SK-N-SH (cell line): Measurements from ENCODE around the gene PRRC2A. TPM values are rescaled to one million over a fixed set of nuclear protein-coding genes. Genes with fewer than 3 reads are reported as not detected.

Source experiments
- CTCF ChIA-PET: fragments of 300-600, 350-600 bp; formaldehyde crosslinking; extraction: SDS; loops from one replicate; lab custom pipeline; 2021; lab: Yijun Ruan, JAX
- POLR2A ChIA-PET: fragments of 350-600 bp; sonication (Branson Sonifier 250); formaldehyde crosslinking; extraction: SDS; loops from one replicate; lab custom pipeline; 2020; ENCODE audit warnings: antibody characterized with exemption, inconsistent platforms; lab: Yijun Ruan, JAX
- DNase-seq: peaks from one replicate; pipeline ENCODE4 v3.0.0; 2012
- H2AFZ ChIP-seq: fragments of 200-600 bp; sonication (generic); 2 replicates; pipeline ENCODE4 v1.8.1; 2016; ENCODE audit warnings: antibody characterized with exemption, mild to moderate bottlenecking, low read depth
- H3F3A ChIP-seq: fragments of 200-600 bp; sonication (generic); replicated peaks from 2 replicates; pipeline ENCODE3; 2016; ENCODE audit warnings: antibody characterized with exemption, mild to moderate bottlenecking; ENCODE audit not compliant: insufficient read depth
- H3K27ac ChIP-seq, 2 experiments: fragments of 200-500 bp in 1 of 2; fragments of 200-600 bp in 1 of 2; sonication (Bioruptor generic) in 1 of 2; sonication (generic), shearing (Covaris generic) in 1 of 2; 2 replicates each; pipeline versions ENCODE4 v1.5.1 to v1.6.1; 2014 to 2016; ENCODE audit warnings: low read depth in 2 of 2, inconsistent platforms in 1 of 2, low read length in 1 of 2, mild to moderate bottlenecking in 1 of 2, mixed read lengths in 1 of 2
- H3K27me3 ChIP-seq: fragments of 200-600 bp; sonication (generic), shearing (Covaris generic); 2 replicates; pipeline ENCODE4 v1.6.1; 2016; ENCODE audit warnings: mixed run types; ENCODE audit not compliant: insufficient read depth
- H3K36me3 ChIP-seq, 2 experiments: fragments of 200-500 bp in 1 of 2; fragments of 200-600 bp in 1 of 2; sonication (Bioruptor generic) in 1 of 2; sonication (generic) in 1 of 2; replicated peaks in 1 of 2; 2 replicates each; pipeline versions ENCODE3 to v1.5.1; 2014 to 2016; ENCODE audit warnings: low read length in 1 of 2, mild to moderate bottlenecking in 1 of 2; ENCODE audit not compliant: insufficient read depth in 2 of 2, control insufficient read depth in 1 of 2
- H3K4me1 ChIP-seq, 2 experiments: fragments of 200-500 bp in 1 of 2; fragments of 200-600 bp in 1 of 2; sonication (Bioruptor generic) in 1 of 2; sonication (generic), shearing (Covaris generic) in 1 of 2; 2 replicates each; pipeline versions ENCODE4 v1.5.1 to v1.6.1; 2014 to 2016; ENCODE audit warnings: low read depth in 1 of 2, low read length in 1 of 2, mixed run types in 1 of 2; ENCODE audit not compliant: insufficient read depth in 2 of 2, control insufficient read depth in 1 of 2
- H3K4me2 ChIP-seq: fragments of 200-600 bp; sonication (generic), shearing (Covaris generic); 2 replicates; pipeline ENCODE4 v1.6.1; 2017; ENCODE audit warnings: mixed run types
- H3K4me3 ChIP-seq, 2 experiments: fragments of 200-500 bp in 1 of 2; fragments of 200-600 bp in 1 of 2; sonication (Bioruptor generic) in 1 of 2; sonication (generic), shearing (Covaris generic) in 1 of 2; 2 replicates each; pipeline versions ENCODE4 v1.5.1 to v1.8.1; 2014 to 2016; ENCODE audit warnings: low read depth in 2 of 2, inconsistent platforms in 1 of 2, low read length in 1 of 2, mild to moderate bottlenecking in 1 of 2, mixed read lengths in 1 of 2, moderate library complexity in 1 of 2
- H3K79me2 ChIP-seq: fragments of 200-600 bp; sonication (generic); 2 replicates; pipeline ENCODE4 v1.8.1; 2017; ENCODE audit warnings: mild to moderate bottlenecking; ENCODE audit not compliant: insufficient read depth
- H3K9ac ChIP-seq: fragments of 200-600 bp; sonication (generic); 2 replicates; pipeline ENCODE4 v1.6.1; 2017; ENCODE audit warnings: mixed run types
- H3K9me2 ChIP-seq: fragments of 200-600 bp; sonication (generic); 2 replicates; pipeline ENCODE4 v1.6.1; 2017; ENCODE audit warnings: mixed run types
- H3K9me3 ChIP-seq: fragments of 200-600 bp; sonication (generic); 2 replicates; pipeline ENCODE4 v1.6.1; 2017; ENCODE audit warnings: mixed run types, mild to moderate bottlenecking, moderate library complexity
- H4K20me1 ChIP-seq: fragments of 200-600 bp; sonication (generic); 2 replicates; pipeline ENCODE4 v1.6.1; 2017; ENCODE audit warnings: mild to moderate bottlenecking, mixed run types; ENCODE audit not compliant: insufficient read depth
- CTCF ChIP-seq: fragments of 200-600 bp; sonication (generic); IDR thresholded peaks from 2 replicates; pipeline ENCODE4 v1.6.1; 2017; ENCODE audit warnings: antibody characterized with exemption, mild to moderate bottlenecking, moderate library complexity
- EZH2phosphoT487 ChIP-seq: fragments of 200-600 bp; sonication (generic); IDR thresholded peaks from 2 replicates; pipeline ENCODE4 v1.6.1; 2017; ENCODE audit warnings: low read depth, mixed run types, mild to moderate bottlenecking, antibody characterized with exemption, moderate library complexity, borderline replicate concordance
- MAX ChIP-seq: IDR thresholded peaks from 2 replicates; pipeline ENCODE4 v1.4.0; 2012; ENCODE audit warnings: low read depth
- MEF2A ChIP-seq: IDR thresholded peaks from 2 replicates; pipeline ENCODE4 v1.4.0; 2012; ENCODE audit warnings: low read depth, borderline replicate concordance
- MXI1 ChIP-seq: IDR thresholded peaks from 2 replicates; pipeline ENCODE4 v1.6.1; 2012; ENCODE audit warnings: mild to moderate bottlenecking, low read depth, low read length, improper control_type of control experiment
- NFIC ChIP-seq: IDR thresholded peaks from 2 replicates; pipeline ENCODE4 v1.4.0; 2012; ENCODE audit warnings: borderline replicate concordance
- NRF1 ChIP-seq: IDR thresholded peaks from 2 replicates; pipeline ENCODE4 v1.6.1; 2012; ENCODE audit warnings: low read depth, mild to moderate bottlenecking, low read length
- POLR2AphosphoS5 ChIP-seq: IDR thresholded peaks from 2 replicates; pipeline ENCODE4 v1.6.1; 2012; ENCODE audit warnings: low read depth, low read length
- RAD21 ChIP-seq: IDR thresholded peaks from 2 replicates; pipeline ENCODE4 v1.6.1; 2012; ENCODE audit warnings: mild to moderate bottlenecking, low read length
- SMC3 ChIP-seq: IDR thresholded peaks from 2 replicates; pipeline ENCODE4 v1.6.1; 2012; ENCODE audit warnings: low read depth, low read length, improper control_type of control experiment
- TAF1 ChIP-seq: IDR thresholded peaks from 2 replicates; pipeline ENCODE4 v1.6.1; 2012; ENCODE audit warnings: low read depth, mild to moderate bottlenecking, low read length, moderate library complexity, borderline replicate concordance
- USF1 ChIP-seq: IDR thresholded peaks from 2 replicates; pipeline ENCODE4 v1.4.0; 2012; ENCODE audit warnings: low read depth, borderline replicate concordance
- YY1 ChIP-seq: IDR thresholded peaks from 2 replicates; pipeline ENCODE4 v1.4.0; 2012; ENCODE audit warnings: low read depth, mild to moderate bottlenecking
- WGBS: methylation state at CpG from one replicate; pipeline ENCODE4 v1.1.6; 2017; ENCODE audit warnings: low lambda C conversion rate; 5-methylcytosine and 5-hydroxymethylcytosine counted together
- polyA plus RNA-seq, 3 experiments: library from polyadenylated mRNA; depleted of rRNA; stranded (reverse); fragments of >200 nt; gene quantifications; 2 replicates each; pipeline ENCODE4 v1.2.3, GENCODE V29; 2012

PRRC2A gene
- polyA plus RNA-seq, 1 of the 3 experiments (the other 2 are of a cell fraction) = 76.1 TPM

GRCh38 chr6:31580807-31581433 lies 39.6 kb upstream of the PRRC2A start:
- DNase-seq = peak; percentile 97
- peak overlapping the region; percentile 99 for H2AFZ ChIP-seq
- CTCF ChIA-PET = interaction anchor here (0.6 to 17.6 kb wide), 25 partner anchors 9 to 197 kb away, joined by 3 to 312 read pairs (median 5); partner anchors contain the start of genes ATP6V1G2, DDX39B, NCR3 and NFKBIL1
- H3K36me3 ChIP-seq = no peaks in the 10 kb centered on the region
- TF ChIP-seq RAD21 (peak; percentile 61), YY1 (0 out of 2 replicates have a peak, but pooled peaks have one; percentile 42), POLR2AphosphoS5 (peak; percentile 67), USF1 (0 out of 2 replicates have a peak, but pooled peaks have one; percentile 8), CTCF (peak; percentile 90), MAX (no peak), NRF1 (peak; percentile 37; the same call in 1 of the 2 replicates), SMC3 (peak; percentile 63), MXI1 (peak; percentile 64; the same call in 1 of the 2 replicates), EZH2phosphoT487 (no peak), TAF1 (peak; percentile 61), NFIC (no peak), MEF2A (no peak)
- H3K9ac ChIP-seq = peak overlapping the region; percentile 88
- peak overlapping the region; percentile 99 for H3K4me2 ChIP-seq
- H3K27ac ChIP-seq = peak overlapping the region in 1 of 2 experiments; percentile 51; a peak in 1 of 4 replicates
- H4K20me1 ChIP-seq = no peaks in the 10 kb centered on the region
- POLR2A ChIA-PET = interaction anchor here (0.6 to 1.2 kb wide), 3 partner anchors 15 to 39 kb away, joined by 3 to 12 read pairs (median 5); partner anchors contain the start of gene DDX39B
- H3K27me3 ChIP-seq = no peaks in the 10 kb centered on the region
- H3K79me2 ChIP-seq = no peaks in the 10 kb centered on the region
- H3K4me1 ChIP-seq = peaks cover 0 to 11% of the 10 kb centered on the region in 2 experiments; a peak in 1 of 4 replicates
- no peaks in the 10 kb centered on the region for H3K9me3 ChIP-seq
- WGBS = 6% methylated on average over 13 of the region's 62 CpGs
- no peaks in the 10 kb centered on the region for H3K9me2 ChIP-seq
- no peaks in the 10 kb centered on the region for H3F3A ChIP-seq
- peak overlapping the region; percentile 63 to 96 for H3K4me3 ChIP-seq
